Keratinocyte (primary cell): ENCODE results near the gene HORMAD2.

Experiments
- EZH2 ChIP-seq: IDR thresholded peaks from one replicate; pipeline ENCODE4 v1.6.1; 2012; ENCODE audit warnings: inconsistent platforms, mild to moderate bottlenecking, low read length, moderate library complexity
- TF ChIP-seq, protein P1 (sequence below), 3 experiments: IDR thresholded peaks in 1 of 3; conservative IDR thresholded peaks in 1 of 3; optimal IDR thresholded peaks in 1 of 3; 2 replicates in 2 of 3; 3 replicates in 1 of 3; pipeline versions ENCODE3 to v1.5.1; 2011; ENCODE audit warnings: low read length in 3 of 3, mild to moderate bottlenecking in 3 of 3, moderate library complexity in 2 of 3, control low read depth in 1 of 3, inconsistent platforms in 1 of 3; ENCODE audit not compliant: insufficient read depth in 2 of 3; ENCODE audit errors: extremely low read depth in 1 of 3

DNA sequence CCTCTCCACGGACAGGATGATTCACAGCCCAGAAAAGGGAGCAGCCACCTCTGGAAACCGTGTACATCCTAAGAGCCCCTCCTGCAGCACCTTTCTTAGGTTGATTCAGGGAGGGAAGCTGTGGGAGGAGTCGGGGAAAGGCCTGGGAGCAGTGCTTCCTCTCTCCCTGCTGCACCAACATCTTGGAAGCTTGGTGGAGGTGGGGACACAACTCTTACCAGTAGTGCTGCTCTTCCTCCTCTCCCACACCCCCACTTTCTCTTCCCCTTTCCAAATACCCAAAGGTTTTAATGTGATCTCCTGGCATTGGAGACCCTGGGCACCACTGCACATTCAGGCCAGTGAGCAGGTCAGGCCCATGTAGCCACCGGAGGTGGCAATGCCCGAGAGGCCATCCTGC is 46.4 kb upstream of the HORMAD2 start:
- TF ChIP-seq, protein P1, sequence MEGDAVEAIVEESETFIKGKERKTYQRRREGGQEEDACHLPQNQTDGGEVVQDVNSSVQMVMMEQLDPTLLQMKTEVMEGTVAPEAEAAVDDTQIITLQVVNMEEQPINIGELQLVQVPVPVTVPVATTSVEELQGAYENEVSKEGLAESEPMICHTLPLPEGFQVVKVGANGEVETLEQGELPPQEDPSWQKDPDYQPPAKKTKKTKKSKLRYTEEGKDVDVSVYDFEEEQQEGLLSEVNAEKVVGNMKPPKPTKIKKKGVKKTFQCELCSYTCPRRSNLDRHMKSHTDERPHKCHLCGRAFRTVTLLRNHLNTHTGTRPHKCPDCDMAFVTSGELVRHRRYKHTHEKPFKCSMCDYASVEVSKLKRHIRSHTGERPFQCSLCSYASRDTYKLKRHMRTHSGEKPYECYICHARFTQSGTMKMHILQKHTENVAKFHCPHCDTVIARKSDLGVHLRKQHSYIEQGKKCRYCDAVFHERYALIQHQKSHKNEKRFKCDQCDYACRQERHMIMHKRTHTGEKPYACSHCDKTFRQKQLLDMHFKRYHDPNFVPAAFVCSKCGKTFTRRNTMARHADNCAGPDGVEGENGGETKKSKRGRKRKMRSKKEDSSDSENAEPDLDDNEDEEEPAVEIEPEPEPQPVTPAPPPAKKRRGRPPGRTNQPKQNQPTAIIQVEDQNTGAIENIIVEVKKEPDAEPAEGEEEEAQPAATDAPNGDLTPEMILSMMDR (optimal IDR thresholded peaks at IDR 0.05 in 1 of 3, IDR thresholded peaks at IDR 0.05 in 1 of 3, conservative IDR thresholded peaks at IDR 0.05 in 1 of 3; ENCODE audit: extremely low read depth in 1 of 3, insufficient read depth in 2 of 3, low read length in 3 of 3) = no peak
- no peak for TF ChIP-seq EZH2
